Inflammatory macrophage treated with lipopolysaccharide for 4 hours (primary cell): ENCODE data around the gene GFPT2.
A peak's percentile ranks its signal among the peaks of the same experiment; 100 is the strongest.

ENCODE experiments used
- DNase-seq: peaks from one replicate; pipeline ENCODE4 v3.0.0-alpha.2; 2020

GFPT2 gene

GRCh38 chr5:180332051-180332517 is 21.1 kb downstream of the GFPT2 start:
- no peak for DNase-seq

- no peak for DNase-seq
Observed at GRCh38 chr5:180331647-180331950, 21.5 kb downstream of the GFPT2 start.

- DNase-seq, result peak; percentile 12
Observed at GRCh38 chr5:180330810-180331646, 22.1 kb downstream of the GFPT2 start.

- DNase-seq, result no peak
Observed at GRCh38 chr5:180330270-180330648, 22.9 kb downstream of the GFPT2 start.

- DNase-seq, result no peak
Observed at GRCh38 chr5:180329606-180330269, 23.4 kb downstream of the GFPT2 start.

GRCh38 chr5:180329138-180329435 is 24.0 kb downstream of the GFPT2 start:
- DNase-seq, result no peak

GRCh38 chr5:180328296-180329137 is 24.6 kb downstream of the GFPT2 start:
- DNase-seq, result peak; percentile 84

- no peak for DNase-seq
Observed at GRCh38 chr5:180326989-180327565, 26.1 kb downstream of the GFPT2 start.

- no peak for DNase-seq
Observed at GRCh38 chr5:180324601-180324950, 28.6 kb downstream of the GFPT2 start.

- DNase-seq, result peak; percentile 39
Observed at GRCh38 chr5:180323941-180324600, 29.1 kb downstream of the GFPT2 start.

GRCh38 chr5:180323160-180323559 is 30.0 kb downstream of the GFPT2 start:
- no peak for DNase-seq

GRCh38 chr5:180318456-180319089 is 34.6 kb downstream of the GFPT2 start:
- no peak for DNase-seq

GRCh38 chr5:180316586-180316985 is 36.5 kb downstream of the GFPT2 start:
- DNase-seq, result no peak

- peak; percentile 59 for DNase-seq
Observed at GRCh38 chr5:180315762-180316212, 37.3 kb downstream of the GFPT2 start.

- peak; percentile 83 for DNase-seq
Observed at GRCh38 chr5:180313677-180314505, 39.2 kb downstream of the GFPT2 start.

GRCh38 chr5:180311216-180311615 is 41.9 kb downstream of the GFPT2 start:
- no peak for DNase-seq

- DNase-seq, result no peak
Observed at GRCh38 chr5:180306796-180307195, 46.3 kb downstream of the GFPT2 start.

- DNase-seq, result no peak
Observed at GRCh38 chr5:180305481-180305880, 47.7 kb downstream of the GFPT2 start.

- DNase-seq, result no peak
Observed at GRCh38 chr5:180304431-180305375, 48.4 kb downstream of the GFPT2 start.

GRCh38 chr5:180304016-180304292 is 49.2 kb downstream of the GFPT2 start:
- no peak for DNase-seq
